SU-DHL-6 (cell line): Measurements from ENCODE around the gene BMP6.

Experiments
- EZH2phosphoT487 ChIP-seq: fragments of 200-600 bp; sonication (generic), shearing (Covaris generic); conservative IDR thresholded peaks from 2 replicates; pipeline ENCODE4 v1.6.1; 2018; ENCODE audit warnings: mild to moderate bottlenecking, antibody characterized with exemption, low read length, moderate library complexity, mixed read lengths
- TF ChIP-seq, protein P1 (sequence below): fragments of 200-600 bp; sonication (generic); IDR thresholded peaks from one replicate; pipeline ENCODE4 v1.5.1; 2017; ENCODE audit warnings: antibody characterized with exemption, mild to moderate bottlenecking, low read length, moderate library complexity; ENCODE audit not compliant: insufficient read depth, poor library complexity, severe bottlenecking

DNA sequence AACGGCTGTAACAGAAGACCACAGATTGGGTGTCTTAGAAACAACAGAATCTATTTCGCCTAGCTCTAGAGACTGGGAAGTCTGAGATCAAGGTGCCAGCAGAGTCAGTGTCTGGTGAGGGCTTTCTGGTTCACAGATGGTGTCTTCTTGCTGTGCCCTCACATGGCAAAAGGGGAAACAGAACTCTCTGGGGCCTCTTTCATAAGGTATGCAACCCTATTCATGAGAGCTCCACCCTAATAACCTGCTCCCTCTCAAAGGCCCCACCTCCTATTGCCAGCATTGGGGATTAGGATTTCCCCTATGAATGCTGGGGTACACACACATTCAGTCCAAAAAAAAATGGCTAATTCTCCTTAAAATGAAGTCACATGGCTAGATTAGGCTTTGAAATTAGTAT, 174.7 kb downstream of the BMP6 start:
- TF ChIP-seq, protein P1, sequence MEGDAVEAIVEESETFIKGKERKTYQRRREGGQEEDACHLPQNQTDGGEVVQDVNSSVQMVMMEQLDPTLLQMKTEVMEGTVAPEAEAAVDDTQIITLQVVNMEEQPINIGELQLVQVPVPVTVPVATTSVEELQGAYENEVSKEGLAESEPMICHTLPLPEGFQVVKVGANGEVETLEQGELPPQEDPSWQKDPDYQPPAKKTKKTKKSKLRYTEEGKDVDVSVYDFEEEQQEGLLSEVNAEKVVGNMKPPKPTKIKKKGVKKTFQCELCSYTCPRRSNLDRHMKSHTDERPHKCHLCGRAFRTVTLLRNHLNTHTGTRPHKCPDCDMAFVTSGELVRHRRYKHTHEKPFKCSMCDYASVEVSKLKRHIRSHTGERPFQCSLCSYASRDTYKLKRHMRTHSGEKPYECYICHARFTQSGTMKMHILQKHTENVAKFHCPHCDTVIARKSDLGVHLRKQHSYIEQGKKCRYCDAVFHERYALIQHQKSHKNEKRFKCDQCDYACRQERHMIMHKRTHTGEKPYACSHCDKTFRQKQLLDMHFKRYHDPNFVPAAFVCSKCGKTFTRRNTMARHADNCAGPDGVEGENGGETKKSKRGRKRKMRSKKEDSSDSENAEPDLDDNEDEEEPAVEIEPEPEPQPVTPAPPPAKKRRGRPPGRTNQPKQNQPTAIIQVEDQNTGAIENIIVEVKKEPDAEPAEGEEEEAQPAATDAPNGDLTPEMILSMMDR = no peak
- no peak for TF ChIP-seq EZH2phosphoT487
